EH (cell line): ENCODE measurements around the gene PITHD1.
"Not testable (repeated sequence)": the region's sequence is repeated elsewhere in the genome, so short reads cannot be mapped to it uniquely, and the experiment has no call there.

ENCODE experiments used
- DNase-seq: peaks from one replicate; pipeline ENCODE4 v3.0.0-alpha.2; 2015; ENCODE audit warnings: low read depth

Gene PITHD1

GRCh38 chr1:23774174-23774880, 3.9 kb upstream of the PITHD1 start:
- DNase-seq: no peak

- no peak for DNase-seq
Measured at GRCh38 chr1:23776217-23776616, 2.0 kb upstream of the PITHD1 start.

DNA sequence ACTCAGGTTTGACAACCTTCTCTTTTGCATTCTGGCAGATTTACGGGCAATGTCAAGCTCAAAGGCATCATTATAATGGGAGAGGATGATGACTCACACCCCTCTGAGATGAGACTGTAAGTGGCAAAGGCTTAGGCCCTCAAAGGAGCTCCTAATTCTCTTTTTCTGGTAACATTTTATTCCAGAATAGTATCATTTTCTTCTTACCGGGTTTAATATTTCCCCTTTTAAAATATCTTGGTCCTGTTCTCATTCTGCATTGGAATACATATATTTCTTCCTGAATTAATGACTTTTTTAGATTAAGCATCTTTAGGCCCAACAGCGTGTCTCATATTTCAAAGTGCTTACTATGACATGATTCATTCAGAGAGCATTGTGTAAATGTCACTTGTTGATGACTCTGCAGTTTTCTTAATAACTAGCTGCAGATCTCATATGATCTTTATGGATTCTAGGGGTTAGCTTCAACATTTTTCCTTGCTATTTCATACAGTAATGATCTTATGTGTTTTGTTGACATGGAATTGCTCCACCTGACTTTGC, 1.7 kb downstream of the PITHD1 start:
- peak; percentile 73 for DNase-seq

DNA sequence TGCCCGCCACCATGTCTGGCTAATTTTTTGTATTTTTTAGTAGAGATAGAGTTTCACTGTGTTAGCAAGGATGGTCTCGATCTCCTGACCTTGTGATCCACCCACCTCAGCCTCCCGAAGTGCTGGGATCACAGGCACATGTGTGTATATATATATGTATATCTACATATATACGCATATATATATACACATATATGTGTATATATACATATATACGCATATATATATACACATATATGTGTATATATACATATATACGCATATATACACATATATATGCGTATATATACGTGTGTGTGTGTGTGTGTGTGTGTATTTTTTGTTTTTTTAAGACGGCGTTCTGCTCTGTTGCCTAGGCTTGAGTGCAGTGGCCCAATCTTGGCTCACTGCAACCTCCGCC, 4.9 kb downstream of the PITHD1 start:
- DNase-seq: not testable (repeated sequence)

GRCh38 chr1:23784846-23785245, 6.6 kb downstream of the PITHD1 start:
- no peak for DNase-seq

DNA sequence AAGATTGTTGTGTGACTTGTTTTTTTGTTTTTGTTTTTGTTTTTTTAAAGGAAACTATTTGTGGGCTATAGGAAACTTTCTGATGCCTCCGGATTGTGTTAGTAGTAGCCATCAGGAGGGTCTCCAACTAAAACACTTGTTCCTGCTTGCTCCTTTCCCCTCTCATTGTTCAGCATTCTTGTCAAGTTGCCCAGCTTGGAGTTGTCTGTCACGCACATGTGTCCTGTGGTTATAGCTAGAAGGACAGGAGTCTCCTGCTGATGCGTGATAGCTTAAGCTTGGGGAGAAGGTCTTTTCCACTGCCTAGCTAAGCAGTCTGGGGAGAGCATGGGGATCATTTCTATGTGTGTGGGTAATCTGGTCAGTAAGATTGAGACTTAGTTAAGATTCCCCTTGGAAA, 9.5 kb downstream of the PITHD1 start:
- no peak for DNase-seq

GRCh38 chr1:23788695-23789094, 10.5 kb downstream of the PITHD1 start:
- no peak for DNase-seq

GRCh38 chr1:23790696-23791515, 12.7 kb downstream of the PITHD1 start, which contains the start of gene LYPLA2:
TSS of gene LYPLA2 (plus strand) at chr1:23791145. CDS start at chr1:23792683, 1,538 bp downstream.
- DNase-seq: peak; percentile 94

DNA sequence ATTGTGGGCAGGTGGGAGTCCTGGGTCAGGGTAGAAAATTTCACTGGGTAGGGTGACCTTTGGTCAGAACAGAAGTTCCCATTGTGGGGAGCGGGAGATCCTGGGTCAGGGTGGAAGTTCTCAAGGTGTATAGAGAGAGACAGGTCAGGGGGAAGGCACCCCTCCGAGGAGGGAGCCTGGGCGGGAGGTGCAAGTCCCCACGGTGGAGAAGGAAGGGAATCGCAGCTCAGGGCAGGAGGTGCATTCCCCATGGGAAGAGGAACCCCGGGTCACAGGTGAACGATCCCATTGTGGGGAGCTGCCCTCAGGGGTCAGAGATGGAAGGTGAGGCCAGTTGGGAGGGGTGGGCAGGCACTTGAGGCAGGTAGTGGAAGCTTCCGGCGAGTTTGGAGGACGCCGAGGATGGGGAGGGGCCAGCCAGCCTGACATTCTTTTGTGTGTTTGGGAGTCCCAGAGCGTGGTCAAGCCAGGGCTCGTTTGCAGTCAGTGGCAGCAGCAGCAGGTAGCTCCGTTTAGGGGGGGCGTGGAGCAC, 13.4 kb downstream of the PITHD1 start:
- peak; percentile 49 for DNase-seq

- no peak for DNase-seq
Measured at GRCh38 chr1:23792151-23792945, 14.1 kb downstream of the PITHD1 start.

- DNase-seq: peak; percentile 52
Measured at GRCh38 chr1:23793018-23793781, 15.0 kb downstream of the PITHD1 start.

- DNase-seq: no peak
Measured at GRCh38 chr1:23793861-23794731, 15.9 kb downstream of the PITHD1 start.

GRCh38 chr1:23794732-23795182, 16.5 kb downstream of the PITHD1 start:
- not testable (repeated sequence) for DNase-seq

DNA sequence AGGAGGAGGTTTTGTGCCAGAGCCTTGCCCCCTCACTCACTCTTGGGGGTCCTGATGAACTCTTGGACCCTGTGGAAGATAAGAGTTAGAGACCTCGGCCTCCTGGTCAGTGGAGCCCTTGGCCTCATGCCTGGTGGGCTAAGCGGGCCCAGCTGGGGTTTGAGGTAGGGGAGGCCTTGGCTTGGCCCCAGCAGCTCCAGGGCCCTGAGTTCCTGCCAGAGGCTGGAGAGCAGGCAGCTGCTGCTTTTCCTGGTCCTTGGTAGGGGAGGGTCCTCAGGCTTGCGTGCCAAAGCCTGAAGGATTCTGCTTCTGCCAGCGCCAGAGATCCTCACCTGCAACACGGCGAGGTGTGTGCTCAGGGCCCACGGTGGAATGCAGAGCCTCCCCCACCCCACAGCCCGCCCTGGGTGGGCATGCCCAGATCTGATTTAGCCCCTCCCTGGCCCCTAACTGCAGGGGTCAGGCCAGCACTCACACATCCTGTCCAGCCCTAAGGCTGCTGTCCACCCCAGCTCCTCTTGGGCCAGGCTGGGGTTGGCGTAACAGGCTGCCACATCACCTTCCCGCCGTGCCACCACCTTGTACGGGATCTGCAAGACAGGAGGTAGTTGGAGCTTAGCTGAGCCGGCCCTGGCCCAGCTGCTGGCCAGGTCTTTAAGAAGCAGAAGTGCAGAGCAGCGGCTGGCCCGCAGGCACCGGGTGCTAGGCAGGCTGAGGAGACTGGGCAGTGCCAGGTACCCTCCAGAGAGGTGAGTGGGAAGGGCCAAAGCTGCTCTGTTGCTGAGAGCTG, 17.7 kb downstream of the PITHD1 start:
- DNase-seq: no peak

DNA sequence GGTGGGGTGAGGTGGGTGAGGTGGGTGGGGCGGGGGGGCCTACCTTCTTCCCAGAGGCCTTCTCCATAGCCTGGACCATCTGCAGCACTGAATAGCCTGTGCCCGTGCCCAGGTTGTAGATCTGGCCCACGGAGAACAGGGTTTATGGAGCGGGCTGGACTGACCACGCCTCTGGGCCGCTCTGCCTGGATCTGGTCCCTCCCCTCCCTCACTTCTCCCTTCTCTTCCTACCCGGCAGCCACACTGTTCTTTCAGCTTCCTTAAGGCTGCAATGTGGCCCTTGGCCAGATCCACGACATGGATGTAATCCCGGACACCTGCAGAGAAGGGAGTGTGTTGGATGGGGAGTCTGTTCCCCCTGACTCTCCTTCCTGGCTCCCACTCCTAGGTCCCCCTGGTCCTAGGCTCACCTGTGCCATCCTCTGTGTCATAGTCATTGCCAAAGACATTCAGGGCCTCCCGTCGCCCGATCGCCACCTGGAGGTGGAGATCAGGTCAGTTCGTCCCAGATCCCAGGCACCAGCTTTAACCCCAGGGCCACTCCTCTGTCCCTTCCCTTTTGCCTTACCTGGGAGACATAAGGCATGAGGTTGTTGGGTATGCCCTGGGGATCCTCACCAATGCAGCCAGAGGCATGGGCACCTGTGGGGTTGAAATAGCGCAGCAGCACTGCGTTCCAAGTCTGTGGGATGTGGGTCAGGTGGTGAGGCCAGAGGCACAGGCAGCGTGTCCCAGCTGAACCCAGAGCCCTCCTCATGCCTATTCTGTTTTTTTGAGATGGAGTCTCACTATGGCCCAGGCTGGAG, 18.5 kb downstream of the PITHD1 start:
- DNase-seq: no peak

GRCh38 chr1:23797478-23798448, 19.5 kb downstream of the PITHD1 start:
- DNase-seq: no peak

GRCh38 chr1:23798662-23799142, 20.5 kb downstream of the PITHD1 start:
- DNase-seq: no peak
